Lower leg skin (tissue), 3 donors: ENCODE measurements around the gene IHH.

ENCODE experiments used
- POLR2A ChIP-seq, 2 donors: fragments of 450-650 bp; IDR thresholded peaks; one replicate each; pipeline ENCODE4 v1.6.1; 2016 to 2017; ENCODE audit warnings: antibody characterized with exemption in 2 of 2, mild to moderate bottlenecking in 1 of 2, moderate library complexity in 1 of 2
- TF ChIP-seq, protein P1 (sequence below), 3 donors: fragments of 450-650 bp; IDR thresholded peaks; one replicate each; pipeline ENCODE4 v1.5.1; 2016; ENCODE audit warnings: antibody characterized with exemption in 3 of 3, mild to moderate bottlenecking in 3 of 3, moderate library complexity in 2 of 3

DNA sequence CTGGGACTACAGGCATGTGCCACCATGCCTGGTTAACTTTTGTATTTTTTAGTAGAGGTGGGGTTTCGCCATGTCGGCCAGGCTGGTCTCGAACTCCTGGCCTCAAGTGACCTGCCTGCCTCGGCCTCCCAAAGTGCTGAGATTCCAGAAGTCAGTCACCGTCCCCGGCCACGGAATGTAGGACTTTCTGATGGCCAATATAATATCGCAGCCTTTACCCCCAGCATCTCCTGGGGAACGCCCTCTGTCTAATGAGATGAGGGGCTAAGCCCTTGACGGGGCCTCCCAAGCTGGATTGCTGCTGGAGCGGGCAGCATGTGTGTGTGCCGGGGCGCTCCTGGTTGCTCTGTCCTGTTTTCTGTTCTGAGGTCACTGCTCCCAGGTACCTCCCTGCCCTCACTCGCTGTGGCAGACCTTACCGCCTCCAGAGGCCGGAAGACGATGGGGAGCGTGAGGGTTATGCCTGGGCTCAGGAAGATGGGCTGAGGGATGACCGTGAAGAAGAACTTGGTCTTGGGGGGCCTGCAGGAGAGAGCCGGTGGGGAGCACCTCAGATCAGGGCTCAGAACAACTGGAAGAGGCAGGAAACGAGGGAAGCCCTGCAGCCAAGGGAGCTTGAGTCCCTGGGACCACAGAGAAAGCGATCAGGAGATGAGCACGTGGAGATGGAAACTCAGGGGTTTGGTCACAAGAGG is 28.5 kb downstream of the IHH start:
- TF ChIP-seq, protein P1, sequence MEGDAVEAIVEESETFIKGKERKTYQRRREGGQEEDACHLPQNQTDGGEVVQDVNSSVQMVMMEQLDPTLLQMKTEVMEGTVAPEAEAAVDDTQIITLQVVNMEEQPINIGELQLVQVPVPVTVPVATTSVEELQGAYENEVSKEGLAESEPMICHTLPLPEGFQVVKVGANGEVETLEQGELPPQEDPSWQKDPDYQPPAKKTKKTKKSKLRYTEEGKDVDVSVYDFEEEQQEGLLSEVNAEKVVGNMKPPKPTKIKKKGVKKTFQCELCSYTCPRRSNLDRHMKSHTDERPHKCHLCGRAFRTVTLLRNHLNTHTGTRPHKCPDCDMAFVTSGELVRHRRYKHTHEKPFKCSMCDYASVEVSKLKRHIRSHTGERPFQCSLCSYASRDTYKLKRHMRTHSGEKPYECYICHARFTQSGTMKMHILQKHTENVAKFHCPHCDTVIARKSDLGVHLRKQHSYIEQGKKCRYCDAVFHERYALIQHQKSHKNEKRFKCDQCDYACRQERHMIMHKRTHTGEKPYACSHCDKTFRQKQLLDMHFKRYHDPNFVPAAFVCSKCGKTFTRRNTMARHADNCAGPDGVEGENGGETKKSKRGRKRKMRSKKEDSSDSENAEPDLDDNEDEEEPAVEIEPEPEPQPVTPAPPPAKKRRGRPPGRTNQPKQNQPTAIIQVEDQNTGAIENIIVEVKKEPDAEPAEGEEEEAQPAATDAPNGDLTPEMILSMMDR (IDR thresholded peaks at IDR 0.05), result no peak
- TF ChIP-seq POLR2A (IDR thresholded peaks at IDR 0.05), result no peak
